Activated CD4-positive, alpha-beta T cell treated with anti-CD3 and anti-CD28 coated beads, Interleukin-2, amount 10 ng/mL, durations not matched to agents 24 days and 14 days (primary cell): ENCODE results near the gene SLC9B2. TPM values are rescaled to one million over a fixed set of nuclear protein-coding genes. Genes with fewer than 3 reads are reported as not detected.

Experiments used
- DNase-seq: peaks from one replicate; pipeline ENCODE4 v3.0.0; 2022
- H3K27ac Mint-ChIP-seq: one replicate; pipeline ENCODE4 v1.8.0; 2022; ENCODE audit warnings: mild to moderate bottlenecking, mixed read lengths
- H3K27me3 Mint-ChIP-seq: one replicate; pipeline ENCODE4 v1.8.0; 2022; ENCODE audit warnings: mixed read lengths
- H3K36me3 Mint-ChIP-seq: one replicate; pipeline ENCODE4 v1.8.0; 2022; ENCODE audit warnings: low read depth, mild to moderate bottlenecking, mixed read lengths
- H3K4me1 Mint-ChIP-seq: one replicate; pipeline ENCODE4 v1.8.0; 2021; ENCODE audit warnings: mixed read lengths
- H3K4me3 Mint-ChIP-seq: one replicate; pipeline ENCODE4 v1.8.0; 2022; ENCODE audit warnings: mild to moderate bottlenecking, moderate library complexity, mixed read lengths
- H3K9me3 Mint-ChIP-seq: one replicate; pipeline ENCODE4 v1.8.0; 2021; ENCODE audit warnings: mixed read lengths
- intact Hi-C: fragments of 100-400 bp; cut with micrococcal nuclease; formaldehyde crosslinking; loops from one replicate; pipeline ENCODE4 v1.15.1; 2023
- total RNA-seq: library from RNA; stranded (reverse); gene quantifications from 2 replicates; pipeline ENCODE4 v1.2.3, GENCODE V29; 2022

SLC9B2 gene
- total RNA-seq, 1 donor from 2014 or later, result 37.6 TPM

DNA sequence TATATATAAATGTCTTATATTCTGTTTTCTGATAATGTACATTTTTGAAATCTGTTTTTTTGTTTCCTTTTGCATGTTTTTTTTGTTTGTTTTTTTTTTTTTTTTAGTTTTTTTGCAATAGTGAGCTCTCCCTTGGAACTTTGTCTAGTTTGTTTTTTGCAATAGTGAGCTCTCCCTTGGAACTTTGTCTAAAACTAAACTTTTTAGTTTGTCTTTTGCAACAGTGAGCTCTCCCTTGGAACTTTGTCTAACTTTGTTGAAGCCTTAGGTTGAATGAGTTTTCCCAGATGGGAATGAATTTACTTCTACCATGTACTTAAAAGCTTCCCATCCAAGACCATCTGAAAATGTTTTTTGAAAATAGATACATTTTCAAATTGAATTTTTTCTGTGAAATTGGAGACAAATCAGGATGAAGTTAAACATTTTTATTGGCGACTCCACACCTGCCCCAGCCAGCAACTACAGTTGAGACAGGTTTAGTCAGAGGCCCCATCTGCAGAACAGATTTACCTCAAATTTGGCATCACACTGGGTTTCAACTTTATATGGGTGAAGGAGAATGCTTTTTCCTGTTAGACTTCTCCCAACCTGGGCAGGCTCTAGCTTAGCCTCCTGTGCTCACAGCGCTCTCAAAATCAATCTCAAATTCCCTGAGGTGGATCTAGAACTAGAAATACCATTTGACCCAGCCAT lies 16.0 kb downstream of the SLC9B2 start:
- H3K4me1 Mint-ChIP-seq, result peaks cover 4% of the 10 kb centered on the region
- peaks cover 3% of the 10 kb centered on the region for H3K9me3 Mint-ChIP-seq
- H3K27ac Mint-ChIP-seq, result no peak overlapping the region
- no peaks in the 10 kb centered on the region for H3K27me3 Mint-ChIP-seq
- DNase-seq, result no peak
- intact Hi-C loops, result no loop called here
- H3K36me3 Mint-ChIP-seq, result peaks cover 50% of the 10 kb centered on the region
- H3K4me3 Mint-ChIP-seq, result no peak overlapping the region

DNA sequence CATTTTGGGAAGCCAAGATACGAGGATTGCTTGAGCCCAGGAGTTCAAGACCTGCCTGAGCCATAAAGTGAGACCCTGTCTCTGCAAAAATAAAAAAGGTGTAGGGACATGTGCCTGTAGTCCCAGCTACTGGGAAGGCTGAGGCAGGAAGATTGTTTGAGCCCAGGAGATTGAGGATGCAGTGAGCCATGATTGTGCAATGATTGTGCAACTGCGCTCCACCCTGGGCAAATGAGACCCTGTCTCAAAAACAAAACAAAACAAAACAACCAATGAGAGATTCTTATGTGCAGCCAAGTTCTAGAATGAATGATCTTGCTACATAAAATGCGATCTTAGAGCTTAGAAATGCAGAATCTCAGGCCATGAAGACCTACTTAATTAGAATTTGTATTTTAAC lies 22.5 kb downstream of the SLC9B2 start:
- intact Hi-C loops, result no loop called here

DNA sequence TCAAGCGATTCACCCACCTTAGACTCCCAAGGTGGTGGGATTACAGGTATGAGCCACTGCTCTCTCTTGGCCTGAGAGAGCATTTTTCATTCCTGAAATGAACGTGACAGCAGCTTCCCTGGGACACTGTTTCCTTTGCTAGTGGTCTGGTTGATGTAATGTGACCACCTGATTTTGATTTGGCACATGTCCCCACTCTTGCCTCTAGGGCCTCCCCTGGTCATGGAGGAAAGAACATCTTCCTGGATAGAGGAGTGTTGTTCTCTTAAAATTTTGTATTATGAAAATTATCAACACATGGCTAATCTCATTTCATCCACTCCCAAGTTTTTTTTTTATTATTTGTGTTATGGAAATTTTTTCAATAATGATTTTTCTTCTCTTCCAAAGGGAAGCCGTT lies 23.8 kb downstream of the SLC9B2 start:
- peaks cover 9% of the 10 kb centered on the region for H3K4me1 Mint-ChIP-seq
- DNase-seq, result no peak
- intact Hi-C loops, result no loop called here
- no peak overlapping the region for H3K4me3 Mint-ChIP-seq
- H3K9me3 Mint-ChIP-seq, result no peaks in the 10 kb centered on the region
- H3K27me3 Mint-ChIP-seq, result no peaks in the 10 kb centered on the region
- no peak overlapping the region for H3K27ac Mint-ChIP-seq
- peaks cover 35% of the 10 kb centered on the region for H3K36me3 Mint-ChIP-seq

More for the DNA sequence above, 22.5 kb downstream of the SLC9B2 start:
- Mint-ChIP-seq H3K36me3 (peaks cover 28% of the 10 kb centered on the region), H3K9me3 (no peaks in the 10 kb centered on the region), H3K27ac (no peak overlapping the region), H3K27me3 (no peaks in the 10 kb centered on the region), H3K4me3 (no peak overlapping the region), H3K4me1 (peaks cover 9% of the 10 kb centered on the region)
- no peak for DNase-seq

DNA sequence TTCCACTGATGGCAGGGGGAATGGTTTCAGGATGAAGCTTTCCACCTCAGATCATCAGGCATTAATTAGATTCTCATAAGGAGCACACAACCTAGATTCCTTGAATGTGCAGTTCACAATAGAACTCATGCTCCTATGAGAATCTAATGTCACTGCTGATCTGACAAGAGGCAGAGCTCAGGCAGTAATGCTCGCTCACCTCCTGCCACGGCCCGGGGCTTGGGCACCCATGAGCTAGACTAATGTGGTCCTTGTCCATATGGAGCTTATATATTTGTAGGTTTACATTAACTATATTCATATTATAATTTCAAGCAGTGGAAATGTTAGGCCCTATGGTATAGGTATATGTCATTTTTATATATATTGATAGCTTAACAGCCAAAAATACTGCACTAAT lies 24.4 kb downstream of the SLC9B2 start:
- no peak overlapping the region for H3K27ac Mint-ChIP-seq
- H3K36me3 Mint-ChIP-seq, result peaks cover 38% of the 10 kb centered on the region
- intact Hi-C loops, result no loop called here
- no peak overlapping the region for H3K4me3 Mint-ChIP-seq
- no peaks in the 10 kb centered on the region for H3K9me3 Mint-ChIP-seq
- no peak for DNase-seq
- H3K27me3 Mint-ChIP-seq, result no peaks in the 10 kb centered on the region
- peaks cover 9% of the 10 kb centered on the region for H3K4me1 Mint-ChIP-seq

DNA sequence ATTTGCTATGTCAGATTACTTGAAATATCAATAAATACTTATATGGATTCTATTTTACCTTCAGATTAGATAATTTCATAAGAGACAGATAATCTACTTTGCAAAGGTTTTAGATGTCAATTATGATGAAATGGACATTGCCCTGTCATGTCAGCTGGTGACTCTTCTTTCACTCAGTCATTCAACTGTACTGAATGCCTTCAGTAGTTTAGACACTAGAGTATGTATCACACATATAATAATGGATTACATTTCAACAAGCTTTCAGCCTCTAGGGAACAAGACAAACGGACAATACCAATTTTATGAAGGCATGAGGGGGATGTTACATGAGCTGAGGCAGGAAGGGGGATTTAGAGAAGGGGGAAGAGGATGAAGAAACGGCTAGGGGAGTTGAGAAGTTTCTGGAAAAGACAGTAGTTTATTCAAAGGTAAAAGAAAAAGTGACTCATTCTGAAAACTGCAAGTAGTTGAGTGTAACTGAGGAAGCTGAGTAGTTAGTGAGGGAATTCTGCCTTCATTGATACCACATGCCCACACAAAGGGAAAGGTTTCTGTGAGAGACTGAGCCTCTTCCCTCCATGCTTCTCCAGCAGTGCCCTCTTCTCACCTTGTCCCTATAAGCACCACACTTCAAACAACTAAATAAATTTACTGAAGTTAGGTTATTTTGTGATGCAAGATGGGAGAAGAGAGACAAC lies 25.7 kb downstream of the SLC9B2 start:
- no peak overlapping the region for H3K4me3 Mint-ChIP-seq
- peak overlapping the region; percentile 62 for H3K27ac Mint-ChIP-seq
- H3K9me3 Mint-ChIP-seq, result no peaks in the 10 kb centered on the region
- DNase-seq, result no peak
- peaks cover 14% of the 10 kb centered on the region for H3K4me1 Mint-ChIP-seq
- H3K27me3 Mint-ChIP-seq, result no peaks in the 10 kb centered on the region
- intact Hi-C loops, result no loop called here
- peaks cover 42% of the 10 kb centered on the region for H3K36me3 Mint-ChIP-seq

DNA sequence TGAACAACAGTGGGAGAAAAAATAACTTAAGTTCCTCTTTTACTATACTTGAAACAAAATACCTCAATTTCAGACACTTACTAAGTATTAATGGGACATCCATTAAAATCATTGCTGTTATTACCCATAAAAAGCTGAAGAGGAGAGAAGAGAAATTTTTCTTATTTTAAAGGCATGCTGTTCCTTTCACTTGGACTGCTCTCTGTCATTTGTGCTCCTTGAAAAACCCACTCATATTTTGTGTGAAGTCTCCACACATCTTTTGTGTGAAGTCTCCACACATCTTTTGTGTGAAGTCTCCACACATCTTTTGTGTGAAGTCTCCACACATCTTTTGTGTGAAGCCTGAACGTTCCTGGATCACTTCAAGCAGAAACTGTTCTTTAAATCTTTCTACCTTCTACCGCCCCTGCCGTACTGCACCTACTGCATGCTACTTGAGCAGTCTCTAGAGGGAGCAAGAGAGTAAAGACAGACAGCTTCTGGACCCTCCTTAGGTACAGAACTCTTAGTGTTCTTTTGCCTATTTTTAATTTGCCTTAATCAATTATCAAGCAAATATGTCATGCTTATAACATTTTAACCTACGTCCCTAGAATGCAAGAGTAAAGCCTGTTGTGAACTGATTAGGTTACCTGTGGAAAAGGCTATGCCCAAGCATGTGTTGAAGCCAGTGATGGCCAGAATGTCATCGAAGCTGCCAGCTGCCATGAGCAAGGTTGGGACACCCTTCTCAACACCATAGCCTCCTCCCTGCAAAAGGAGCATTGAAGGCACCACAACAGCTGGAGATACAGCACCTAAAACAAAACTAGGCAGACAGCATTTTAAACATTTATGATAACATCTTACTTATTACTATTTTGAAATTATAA lies 29.9 kb downstream of the SLC9B2 start:
- H3K36me3 Mint-ChIP-seq, result peaks cover 42% of the 10 kb centered on the region
- no peaks in the 10 kb centered on the region for H3K9me3 Mint-ChIP-seq
- H3K4me3 Mint-ChIP-seq, result no peak overlapping the region
- peaks cover 14% of the 10 kb centered on the region for H3K4me1 Mint-ChIP-seq
- H3K27me3 Mint-ChIP-seq, result no peaks in the 10 kb centered on the region
- no peak overlapping the region for H3K27ac Mint-ChIP-seq
- intact Hi-C loops, result loop anchor here (1.0 to 2.0 kb wide), 3 partner anchors 18 to 52 kb away; partner anchors contain the start of gene BDH2
- peak; percentile 79 for DNase-seq

DNA sequence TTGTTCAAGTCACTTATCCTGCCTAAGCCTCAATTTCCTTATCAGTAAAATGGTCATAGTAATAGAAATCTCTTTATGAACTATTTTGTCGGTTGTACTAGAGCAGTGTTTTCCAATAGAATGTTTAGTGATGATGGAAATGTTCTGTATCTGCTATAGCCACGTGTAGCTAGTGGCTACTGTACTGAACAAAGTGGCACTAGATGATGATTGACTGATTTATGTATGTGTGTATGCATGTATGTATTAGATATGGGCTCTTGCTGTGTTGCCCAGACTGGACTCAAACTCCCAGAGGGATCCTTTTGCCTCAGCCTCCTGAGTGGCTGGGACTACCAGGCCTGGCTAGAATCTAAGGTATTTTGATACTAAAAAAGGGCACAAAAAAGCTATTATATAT lies 32.4 kb downstream of the SLC9B2 start:
- Mint-ChIP-seq H3K36me3 (peaks cover 41% of the 10 kb centered on the region), H3K27ac (no peak overlapping the region), H3K27me3 (no peaks in the 10 kb centered on the region), H3K9me3 (no peaks in the 10 kb centered on the region), H3K4me3 (no peak overlapping the region), H3K4me1 (peaks cover 5% of the 10 kb centered on the region)
- no peak for DNase-seq
- intact Hi-C loops, result no loop called here

DNA sequence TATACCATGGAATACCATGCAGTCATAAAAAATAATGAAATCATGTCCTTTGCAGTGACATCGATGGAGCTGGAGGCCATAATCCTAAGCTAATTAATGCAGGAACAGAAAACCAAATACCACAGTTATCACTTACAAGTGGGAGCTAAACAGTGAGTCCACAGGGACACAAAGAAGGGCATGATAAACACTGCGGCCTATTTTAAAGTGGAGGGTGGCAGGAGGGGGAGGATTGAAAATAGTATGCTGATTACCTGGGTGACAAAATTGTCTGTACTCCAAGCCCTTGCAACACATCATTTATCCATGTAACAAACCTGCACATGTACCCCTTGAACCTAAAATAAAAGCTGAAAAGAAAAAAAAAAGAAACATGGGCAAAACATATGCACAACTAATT lies 40.4 kb downstream of the SLC9B2 start:
- no peaks in the 10 kb centered on the region for H3K27me3 Mint-ChIP-seq

DNA sequence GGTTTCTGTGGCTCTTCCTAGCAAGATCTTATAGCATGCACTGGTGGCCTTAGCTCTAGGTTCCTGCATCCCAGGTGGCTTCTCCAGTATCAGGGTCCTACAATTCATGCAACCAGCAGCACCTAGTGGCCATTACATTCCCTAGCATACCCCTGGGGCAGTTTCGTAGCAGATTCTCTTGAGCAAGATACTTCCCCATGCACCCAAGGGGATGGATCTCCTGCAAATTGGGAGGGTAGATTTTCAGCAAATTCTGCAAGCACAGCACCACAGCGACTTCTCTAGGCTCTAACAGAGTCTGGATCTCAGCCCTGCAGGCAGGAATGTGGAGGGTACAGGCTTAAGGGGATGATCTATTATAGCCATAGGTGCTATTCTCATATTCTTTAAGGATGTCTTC lies 44.0 kb downstream of the SLC9B2 start:
- peaks cover 11% of the 10 kb centered on the region for H3K4me1 Mint-ChIP-seq
- DNase-seq, result peak; percentile 62
- intact Hi-C loops, result no loop called here
- no peak overlapping the region for H3K4me3 Mint-ChIP-seq
- H3K27me3 Mint-ChIP-seq, result no peaks in the 10 kb centered on the region
- no peak overlapping the region for H3K27ac Mint-ChIP-seq
- peaks cover 5% of the 10 kb centered on the region for H3K9me3 Mint-ChIP-seq
- peaks cover 43% of the 10 kb centered on the region for H3K36me3 Mint-ChIP-seq

More for the DNA sequence above, 40.4 kb downstream of the SLC9B2 start:
- Mint-ChIP-seq H3K4me1 (peaks cover 11% of the 10 kb centered on the region), H3K36me3 (peaks cover 32% of the 10 kb centered on the region), H3K4me3 (no peak overlapping the region), H3K9me3 (peaks cover 5% of the 10 kb centered on the region), H3K27ac (no peak overlapping the region)
- intact Hi-C loops, result no loop called here
- DNase-seq, result no peak

DNA sequence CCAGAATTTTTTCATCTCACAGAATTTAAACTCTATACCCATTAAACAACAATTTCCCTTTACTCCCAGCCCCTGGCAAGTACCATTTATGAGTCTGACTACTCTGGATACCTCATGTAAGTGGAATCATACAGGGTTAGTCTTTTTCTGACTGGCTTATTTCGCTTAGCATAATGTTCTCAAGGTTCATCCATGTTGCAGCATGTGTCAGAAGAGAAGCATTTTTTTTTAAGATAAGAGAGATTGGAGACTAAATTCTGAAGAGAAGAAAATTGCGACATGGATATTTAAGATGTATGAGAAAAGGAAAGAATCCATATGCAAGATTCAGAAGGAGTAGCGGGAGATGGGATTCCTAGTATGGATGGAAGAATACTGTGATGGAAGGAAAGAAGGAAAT lies 45.8 kb downstream of the SLC9B2 start:
- peaks cover 5% of the 10 kb centered on the region for H3K9me3 Mint-ChIP-seq
- H3K36me3 Mint-ChIP-seq, result peaks cover 36% of the 10 kb centered on the region
- H3K27ac Mint-ChIP-seq, result no peak overlapping the region
- H3K4me1 Mint-ChIP-seq, result peaks cover 15% of the 10 kb centered on the region
- DNase-seq, result no peak
- no peaks in the 10 kb centered on the region for H3K27me3 Mint-ChIP-seq
- intact Hi-C loops, result no loop called here
- no peak overlapping the region for H3K4me3 Mint-ChIP-seq

DNA sequence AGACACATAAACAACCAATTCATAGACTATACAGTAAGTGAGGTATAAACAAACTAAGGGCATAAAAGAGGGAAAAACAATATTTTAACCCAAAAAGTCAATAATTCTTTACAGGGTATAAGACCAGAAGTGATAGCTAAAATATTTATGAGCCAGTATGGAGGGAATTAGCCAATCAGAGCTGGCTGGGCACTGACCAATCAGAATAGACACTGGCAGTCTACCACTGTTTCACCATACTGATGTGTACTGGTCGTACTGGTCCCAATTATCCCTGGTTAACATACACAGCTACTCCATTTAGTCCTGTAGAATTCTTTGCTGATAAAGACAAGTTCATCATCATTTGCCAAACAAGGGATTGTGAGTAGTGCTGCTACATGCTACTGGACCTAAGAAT lies 47.3 kb downstream of the SLC9B2 start:
- H3K36me3 Mint-ChIP-seq, result peaks cover 31% of the 10 kb centered on the region

DNA sequence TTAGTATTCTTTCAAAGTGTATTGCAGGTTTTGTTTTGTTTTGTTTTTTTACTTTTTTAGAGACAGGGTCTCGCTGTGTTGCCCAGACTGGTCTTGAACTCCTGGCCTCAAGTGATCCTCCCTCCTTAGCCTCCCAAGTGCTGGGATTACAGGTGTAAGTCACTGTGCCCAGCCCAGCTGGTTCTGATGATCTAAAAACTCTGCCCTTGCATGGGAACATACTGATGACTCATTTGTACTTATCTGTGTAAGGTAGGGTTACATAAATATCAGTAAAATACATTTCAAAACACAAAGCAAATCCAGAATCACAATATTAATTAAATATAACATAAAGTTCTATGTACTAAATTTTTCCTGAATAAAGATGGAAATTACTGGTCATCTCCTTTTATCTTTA lies 49.7 kb downstream of the SLC9B2 start:
- no peaks in the 10 kb centered on the region for H3K27me3 Mint-ChIP-seq
- no peaks in the 10 kb centered on the region for H3K9me3 Mint-ChIP-seq
- peaks cover 30% of the 10 kb centered on the region for H3K36me3 Mint-ChIP-seq
- H3K4me3 Mint-ChIP-seq, result no peak overlapping the region
- intact Hi-C loops, result no loop called here
- DNase-seq, result peak; percentile 13
- H3K27ac Mint-ChIP-seq, result no peak overlapping the region
- H3K4me1 Mint-ChIP-seq, result peaks cover 8% of the 10 kb centered on the region

More for the DNA sequence above, 47.3 kb downstream of the SLC9B2 start:
- H3K9me3 Mint-ChIP-seq, result no peaks in the 10 kb centered on the region
- intact Hi-C loops, result no loop called here
- no peak overlapping the region for H3K4me3 Mint-ChIP-seq
- H3K27ac Mint-ChIP-seq, result no peak overlapping the region
- no peak for DNase-seq
- H3K27me3 Mint-ChIP-seq, result no peaks in the 10 kb centered on the region
- H3K4me1 Mint-ChIP-seq, result peaks cover 18% of the 10 kb centered on the region

DNA sequence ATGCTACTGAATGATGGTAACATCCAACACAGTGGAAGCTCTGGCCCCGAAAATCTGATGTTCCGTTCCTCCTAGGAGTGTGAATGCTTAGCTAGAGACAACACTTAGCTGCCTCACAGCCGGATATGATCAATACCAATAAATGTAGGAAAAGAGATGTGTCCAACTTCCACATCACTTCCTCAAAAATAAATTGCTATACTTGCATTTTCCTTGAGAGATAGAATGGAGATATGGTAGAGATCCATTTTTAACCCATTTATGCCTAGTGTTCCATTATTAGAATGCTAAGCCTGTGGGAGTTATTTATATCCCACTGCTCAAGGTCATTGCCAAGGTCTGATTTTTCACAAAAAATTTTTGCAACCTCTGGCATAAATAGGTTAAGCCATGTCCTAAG lies 51.6 kb downstream of the SLC9B2 start:
- H3K27ac Mint-ChIP-seq, result no peak overlapping the region
- peaks cover 23% of the 10 kb centered on the region for H3K36me3 Mint-ChIP-seq
- H3K9me3 Mint-ChIP-seq, result no peaks in the 10 kb centered on the region
- H3K4me3 Mint-ChIP-seq, result no peak overlapping the region
- no peaks in the 10 kb centered on the region for H3K27me3 Mint-ChIP-seq
- peaks cover 12% of the 10 kb centered on the region for H3K4me1 Mint-ChIP-seq
- intact Hi-C loops, result no loop called here
- peak; percentile 34 for DNase-seq

DNA sequence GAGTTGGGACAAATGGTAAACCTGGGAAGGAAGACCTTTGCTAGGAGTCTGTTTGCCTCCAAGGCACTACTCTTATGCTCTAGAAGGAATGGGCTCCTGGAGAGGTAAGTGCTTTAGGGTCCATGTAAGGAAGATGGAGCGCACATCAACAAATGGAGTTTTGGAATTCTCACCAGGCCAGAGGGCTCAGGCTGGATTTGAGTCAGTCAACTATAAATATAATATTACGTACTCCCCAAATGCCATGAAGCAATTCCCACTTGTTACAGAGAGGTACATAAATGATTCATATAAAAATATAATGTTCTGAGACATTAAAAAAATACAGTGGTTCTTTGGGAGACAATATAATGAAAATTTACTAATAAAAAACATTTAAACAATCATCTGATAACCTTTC lies 55.4 kb downstream of the SLC9B2 start:
- DNase-seq, result no peak
- no peaks in the 10 kb centered on the region for H3K27me3 Mint-ChIP-seq
- peaks cover 26% of the 10 kb centered on the region for H3K4me1 Mint-ChIP-seq
- H3K27ac Mint-ChIP-seq, result no peak overlapping the region
- intact Hi-C loops, result no loop called here
- H3K9me3 Mint-ChIP-seq, result no peaks in the 10 kb centered on the region
- H3K4me3 Mint-ChIP-seq, result no peak overlapping the region
- peaks cover 15% of the 10 kb centered on the region for H3K36me3 Mint-ChIP-seq
